HL-60/S4 (cell line): Measurements from ENCODE around the gene CTNNAL1.
"Not testable (repeated sequence)": the region's sequence is repeated elsewhere in the genome, so short reads cannot be mapped to it uniquely, and the experiment has no call there.

Source experiments
- in situ Hi-C: fragments of 300-500 bp; cut with MboI; formaldehyde crosslinking; loops from 2 replicates; pipeline ENCODE4 v1.14.3; 2022; ENCODE audit warnings: low sequenced_read_pairs

CTNNAL1 gene

DNA sequence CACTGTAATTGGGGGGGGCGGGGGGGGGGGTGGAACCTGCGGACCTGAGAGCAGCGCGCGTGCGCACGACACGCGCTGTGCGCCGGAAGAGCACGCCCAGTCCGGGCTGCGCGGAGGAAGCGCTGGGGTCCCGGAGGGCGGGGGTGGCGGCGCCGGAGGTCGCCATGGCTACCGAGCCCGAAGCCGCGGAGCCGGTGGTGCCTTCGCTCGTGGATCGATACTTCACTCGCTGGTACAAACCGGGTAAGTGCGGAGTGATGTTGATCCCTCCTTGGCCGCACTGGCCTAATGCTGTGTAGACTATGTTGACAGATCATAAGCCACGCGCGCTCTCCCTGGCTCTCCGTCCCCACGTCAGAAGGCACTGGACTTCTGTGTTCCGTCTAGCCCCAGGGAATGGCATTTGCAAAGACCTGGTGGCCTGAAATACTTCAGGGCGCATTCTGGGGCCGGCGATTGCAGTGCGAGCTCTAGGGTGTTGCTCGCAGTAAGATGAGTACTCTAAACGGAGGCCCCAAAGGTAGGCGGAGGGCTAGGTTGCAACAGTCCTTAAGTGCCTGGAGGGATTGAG, 78.9 kb downstream of the CTNNAL1 start, which contains the start of gene ABITRAM:
ABITRAM (plus strand) TSS at position 78 of the 571 bp plus-strand sequence; CDS start at position 165, 87 bp downstream.
- in situ Hi-C loops, result no loop called here

GRCh38 chr9:108933718-108934322, 79.5 kb downstream of the CTNNAL1 start, which contains the start of gene ELP1:
Gene ELP1, minus strand, starts transcription at chr9:108934124. Its CDS starts 2,978 bp downstream, at chr9:108931146.
- in situ Hi-C loops, result no loop called here

DNA sequence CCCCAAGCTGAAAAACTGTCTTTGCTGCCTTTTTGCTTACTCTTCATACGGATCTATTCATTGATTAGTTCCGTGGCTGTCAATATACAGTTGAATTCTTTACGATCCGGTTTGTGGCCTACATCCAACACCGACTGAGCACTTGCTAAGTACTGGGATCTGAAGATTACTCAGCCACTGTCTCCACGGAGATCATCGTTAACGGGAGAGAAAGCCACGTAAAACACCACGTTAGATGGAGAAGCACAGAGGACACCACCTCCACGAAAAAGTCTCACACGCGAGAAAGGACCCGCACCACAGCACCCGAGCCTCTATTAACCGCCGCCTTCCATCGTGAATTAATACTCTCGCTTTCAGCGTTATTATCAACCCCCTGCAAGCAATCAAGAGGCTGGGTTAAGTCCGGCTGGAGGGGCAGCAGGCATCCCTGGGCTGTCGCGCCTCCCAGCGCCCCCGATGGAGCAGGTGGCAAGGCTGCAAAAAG, 80.0 kb downstream of the CTNNAL1 start:
- in situ Hi-C loops, result no loop called here

- in situ Hi-C loops, result no loop called here
Measured at GRCh38 chr9:108928386-108928785, 84.9 kb downstream of the CTNNAL1 start.

- in situ Hi-C loops, result no loop called here
Measured at GRCh38 chr9:108924466-108924865, 88.8 kb downstream of the CTNNAL1 start.

GRCh38 chr9:108921200-108921599, 92.1 kb downstream of the CTNNAL1 start:
- in situ Hi-C loops, result no loop called here

- in situ Hi-C loops, result not testable (repeated sequence)
Measured at GRCh38 chr9:108920401-108920800, 92.9 kb downstream of the CTNNAL1 start.

DNA sequence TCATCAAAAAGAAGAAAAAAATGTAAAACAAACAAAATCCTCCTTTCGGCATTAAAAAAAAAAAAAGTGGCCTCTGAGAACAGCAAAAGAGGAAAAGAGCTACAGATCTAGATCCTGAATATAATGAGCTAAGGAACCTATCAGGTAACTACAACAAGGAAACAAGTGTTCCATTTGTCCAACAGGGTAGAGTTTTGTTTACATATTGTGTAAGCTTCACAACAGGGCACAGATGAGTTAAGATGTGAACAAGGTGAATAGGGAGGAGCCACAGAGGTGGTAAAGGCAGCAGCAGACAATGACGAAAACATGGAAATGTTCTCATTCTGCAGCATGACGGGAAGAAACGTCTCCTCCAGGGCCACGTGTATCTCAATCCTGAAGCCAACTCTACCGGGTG, 93.8 kb downstream of the CTNNAL1 start:
- in situ Hi-C loops, result no loop called here

- in situ Hi-C loops, result no loop called here
Measured at GRCh38 chr9:108913391-108913790, 99.9 kb downstream of the CTNNAL1 start.

DNA sequence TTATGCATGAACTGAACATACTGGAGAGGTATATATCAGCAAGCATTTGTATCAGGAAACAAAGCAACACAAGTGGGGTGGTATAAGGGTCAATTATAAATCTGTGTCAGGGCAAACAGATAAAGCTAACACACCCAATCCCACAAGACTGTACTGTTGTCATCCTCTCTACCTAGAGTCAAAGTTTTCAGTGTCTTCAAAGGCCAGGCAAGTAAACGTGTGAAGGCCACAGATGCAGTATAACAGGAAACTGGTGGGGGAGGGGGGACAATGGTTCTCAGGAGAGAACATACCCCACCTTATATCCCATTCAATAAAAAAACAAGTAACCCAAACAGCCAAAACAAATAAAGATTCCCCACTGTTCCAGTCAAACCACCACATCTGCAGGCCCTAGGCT, 101.5 kb downstream of the CTNNAL1 start:
- in situ Hi-C loops, result no loop called here

DNA sequence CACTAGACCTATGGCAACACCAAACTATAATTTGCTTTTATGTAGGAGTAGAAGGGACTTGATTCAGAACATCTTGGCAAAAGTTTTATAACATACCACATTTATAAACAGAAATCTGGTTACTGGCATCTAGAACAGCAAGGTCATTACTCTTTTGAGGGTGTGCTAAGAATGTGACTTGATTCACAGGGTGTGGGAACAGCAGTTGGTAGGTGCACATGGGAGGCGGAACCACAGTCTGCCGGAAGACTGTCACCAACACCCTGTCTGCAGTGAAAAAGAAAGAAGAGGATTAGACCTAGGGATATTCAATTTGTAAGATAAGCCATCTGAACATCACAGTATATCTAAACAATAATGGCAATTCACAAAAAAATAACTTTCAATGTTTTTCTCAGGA, 102.4 kb downstream of the CTNNAL1 start:
- in situ Hi-C loops, result no loop called here

- in situ Hi-C loops, result no loop called here
Measured at GRCh38 chr9:108910402-108910801, 102.9 kb downstream of the CTNNAL1 start.

DNA sequence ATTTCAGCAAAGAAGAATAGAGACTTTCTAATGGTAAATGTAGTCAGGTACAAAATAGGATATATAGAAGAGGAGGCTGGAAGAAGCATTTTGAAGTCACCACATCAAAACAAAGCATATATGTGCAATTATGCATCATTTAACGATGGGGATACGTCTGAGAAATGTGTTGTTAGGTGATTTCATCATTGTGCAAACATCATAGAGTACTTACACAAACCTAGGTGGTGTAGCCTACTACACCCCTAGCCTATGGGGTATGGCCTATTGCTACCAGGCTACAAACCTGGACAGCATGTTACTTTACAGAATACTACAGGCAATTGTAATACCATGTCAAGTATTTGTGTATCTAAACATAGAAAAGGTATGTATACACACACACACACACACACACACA, 107.8 kb downstream of the CTNNAL1 start:
- in situ Hi-C loops, result no loop called here

GRCh38 chr9:108904161-108904560, 109.1 kb downstream of the CTNNAL1 start:
- in situ Hi-C loops, result no loop called here

- in situ Hi-C loops, result no loop called here
Measured at GRCh38 chr9:108903420-108904103, 109.7 kb downstream of the CTNNAL1 start.

DNA sequence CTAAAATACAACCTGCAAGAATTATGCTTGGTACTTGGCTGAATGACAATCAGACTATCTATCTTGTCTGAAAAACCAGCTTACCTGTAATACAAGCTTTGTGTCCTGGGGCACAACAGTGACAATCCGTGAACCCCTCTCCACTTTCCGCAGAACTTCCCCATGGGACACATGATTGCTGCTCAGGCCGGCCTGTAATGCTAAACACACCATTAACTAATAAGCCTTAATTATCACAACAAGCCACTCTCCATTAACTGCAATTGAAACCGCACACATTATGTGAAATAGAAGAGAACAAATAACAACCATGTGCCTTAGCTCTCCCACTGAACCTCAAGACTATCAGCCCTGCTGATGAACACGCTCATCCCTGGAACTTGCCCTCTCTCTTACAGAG, 113.1 kb downstream of the CTNNAL1 start:
- in situ Hi-C loops, result no loop called here

GRCh38 chr9:108899023-108899695, 114.1 kb downstream of the CTNNAL1 start:
- in situ Hi-C loops, result not testable (repeated sequence)

GRCh38 chr9:108897324-108898096, 115.8 kb downstream of the CTNNAL1 start:
- in situ Hi-C loops, result no loop called here

- in situ Hi-C loops, result no loop called here
Measured at GRCh38 chr9:108894225-108894997, 118.9 kb downstream of the CTNNAL1 start.
